ELF-1 (cell line): Measurements from ENCODE around the gene GABRB1.

ENCODE experiments used
- DNase-seq: peaks from one replicate; pipeline ENCODE4 v3.0.0-alpha.2; 2016; ENCODE audit warnings: low read depth, low spot score

Gene GABRB1

GRCh38 chr4:47468706-47469365 is 437.5 kb downstream of the GABRB1 start:
- DNase-seq, result no peak

- no peak for DNase-seq
These were observed 438.6 kb downstream of the GABRB1 start for GRCh38 chr4:47469951-47470350.

GRCh38 chr4:47471064-47471463 is 439.7 kb downstream of the GABRB1 start:
- no peak for DNase-seq

GRCh38 chr4:47471591-47471990 is 440.2 kb downstream of the GABRB1 start:
- DNase-seq, result no peak

GRCh38 chr4:47473141-47473750 is 441.9 kb downstream of the GABRB1 start:
- DNase-seq, result no peak

- DNase-seq, result no peak
These were observed 443.4 kb downstream of the GABRB1 start for GRCh38 chr4:47474799-47475198.

GRCh38 chr4:47475411-47475810 is 444.0 kb downstream of the GABRB1 start:
- DNase-seq, result no peak
